IMR-90 (cell line): Measurements from ENCODE around the gene PRPF8.

Source experiments
- BHLHE40 ChIP-seq: fragments of 150-350 bp; IDR thresholded peaks from 2 replicates; pipeline ENCODE4 v1.6.1; 2016; ENCODE audit warnings: mild to moderate bottlenecking, low read depth, low read length
- CTCF ChIP-seq: conservative IDR thresholded peaks from 2 replicates; pipeline ENCODE4 v1.5.1; 2012; ENCODE audit warnings: mild to moderate bottlenecking, low read depth, low read length, improper control_type of control experiment
- FOS ChIP-seq: fragments of 150-350 bp; IDR thresholded peaks from 2 replicates; pipeline ENCODE4 v1.6.1; 2016; ENCODE audit warnings: low read depth, low read length
- MXI1 ChIP-seq: IDR thresholded peaks from 2 replicates; pipeline ENCODE4 v1.6.1; 2012; ENCODE audit warnings: low read depth, mild to moderate bottlenecking, low read length, moderate library complexity, borderline replicate concordance
- NFE2L2 ChIP-seq: fragments of 150-350 bp; IDR thresholded peaks from 2 replicates; pipeline ENCODE4 v1.6.1; 2016; ENCODE audit warnings: low read depth, mild to moderate bottlenecking, low read length
- POLR2A ChIP-seq: IDR thresholded peaks from 2 replicates; pipeline ENCODE4 v1.6.1; 2012; ENCODE audit warnings: mild to moderate bottlenecking, low read depth, low read length
- RAD21 ChIP-seq: IDR thresholded peaks from 2 replicates; pipeline ENCODE4 v1.6.1; 2012; ENCODE audit warnings: low read length, improper control_type of control experiment
- RFX5 ChIP-seq: IDR thresholded peaks from 2 replicates; pipeline ENCODE4 v1.8.0; 2012; ENCODE audit warnings: low read depth, mild to moderate bottlenecking, low read length, moderate library complexity
- SMC3 ChIP-seq: fragments of 150-350 bp; IDR thresholded peaks from 2 replicates; pipeline ENCODE4 v1.6.1; 2016; ENCODE audit warnings: low read depth, mild to moderate bottlenecking, antibody characterized with exemption, low read length, moderate library complexity
- USF2 ChIP-seq: fragments of 150-350 bp; IDR thresholded peaks from 2 replicates; pipeline ENCODE4 v1.6.1; 2017; ENCODE audit warnings: mild to moderate bottlenecking, antibody characterized with exemption, low read length, low read depth

DNA sequence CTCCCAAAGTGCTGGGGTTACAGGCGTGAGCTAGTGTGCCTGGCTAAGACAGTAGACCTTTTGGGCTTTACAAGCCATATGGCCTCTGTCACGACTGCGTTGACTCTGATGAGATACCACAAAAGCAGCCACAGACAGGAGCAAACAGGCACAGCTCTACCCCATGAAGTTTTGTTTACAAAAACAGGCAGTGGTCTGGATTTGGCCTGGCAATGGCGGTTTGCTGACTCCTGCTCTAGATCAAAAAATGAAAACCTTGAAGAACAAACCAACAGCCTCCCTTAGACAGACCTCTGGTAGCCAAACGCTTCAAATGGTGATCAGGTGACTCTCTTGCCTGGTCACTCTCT lies 76.7 kb downstream of the PRPF8 start:
- TF ChIP-seq POLR2A (no peak), CTCF (no peak), BHLHE40 (no peak), SMC3 (no peak), USF2 (no peak), NFE2L2 (no peak), RAD21 (no peak), RFX5 (no peak), FOS (no peak), MXI1 (no peak)
